Left lung (tissue), 10 donors: ENCODE measurements around the gene RNF186. TPM values are rescaled to one million over a fixed set of nuclear protein-coding genes. Genes with fewer than 3 reads are reported as not detected.
A peak's percentile ranks its signal among the peaks of the same experiment; 100 is the strongest.

ENCODE experiments used
- ATAC-seq: fragments of 200-7000 bp; cut with Tn5 transposase; one replicate; pipeline ENCODE4 v1.9.1; 2020; ENCODE audit warnings: moderate library complexity
- DNase-seq, 4 donors: peaks; one replicate each; pipeline ENCODE4 v3.0.0-alpha.2; 2013 to 2020
- H3K27ac ChIP-seq, 2 donors: fragments of 200-600 bp; sonication (generic) in 1 of 2; one replicate each; pipeline versions ENCODE4 v1.5.0 to v1.8.0; 2020 to 2021
- H3K27me3 ChIP-seq, 2 donors: fragments of 200-600 bp; sonication (generic) in 1 of 2; one replicate each; pipeline versions ENCODE4 v1.5.0 to v1.8.0; 2020 to 2021
- H3K36me3 ChIP-seq, 2 donors: fragments of 200-600 bp; sonication (generic) in 1 of 2; one replicate each; pipeline versions ENCODE4 v1.5.0 to v1.8.0; 2020 to 2021
- H3K4me1 ChIP-seq, 2 donors: fragments of 200-600 bp; one replicate each; pipeline ENCODE4 v1.8.0; 2021
- H3K4me3 ChIP-seq, 2 donors: fragments of 200-600 bp; sonication (generic) in 1 of 2; one replicate each; pipeline versions ENCODE4 v1.5.0 to v1.8.0; 2020 to 2021; ENCODE audit warnings: mild to moderate bottlenecking in 1 of 2
- H3K9me3 ChIP-seq, 2 donors: fragments of 200-600 bp; sonication (generic) in 1 of 2; one replicate each; pipeline versions ENCODE4 v1.5.0 to v1.8.0; 2020 to 2021
- intact Hi-C, 2 donors: fragments of 100-400 bp; cut with DNase I; formaldehyde crosslinking; loops; one replicate each; pipeline versions ENCODE4 v1.11.2 to v1.14.2; 2022
- polyA plus RNA-seq, 6 donors: library from polyadenylated mRNA; unstranded; fragments of 120-200 nt; gene quantifications; one replicate each; pipeline ENCODE4 v1.2.1, GENCODE V29; 2013; ENCODE audit not compliant: insufficient read length in 6 of 6
- total RNA-seq, 2 donors: library from RNA; stranded (reverse); fragmentation: NEBNext Ultra II Directional; extraction: Animal tissue kit (Norgen Biotek cat#: 25700); gene quantifications; one replicate each; pipeline ENCODE4 v1.2.1, GENCODE V29; 2021
- TF ChIP-seq, protein P1 (sequence below), 2 donors: fragments of 200-600 bp; sonication (generic) in 1 of 2; IDR thresholded peaks; one replicate each; pipeline versions ENCODE4 v1.5.0 to v1.8.0; 2021; ENCODE audit warnings: antibody characterized with exemption in 2 of 2
- donor health status: DM: no; HTN: yes; CAD: no.
- donor health status: DM: no; HTN: no; CAD: no.

RNF186 gene
- total and polyA plus RNA-seq, 8 donors, result 0.12 TPM; not detected in 7

DNA sequence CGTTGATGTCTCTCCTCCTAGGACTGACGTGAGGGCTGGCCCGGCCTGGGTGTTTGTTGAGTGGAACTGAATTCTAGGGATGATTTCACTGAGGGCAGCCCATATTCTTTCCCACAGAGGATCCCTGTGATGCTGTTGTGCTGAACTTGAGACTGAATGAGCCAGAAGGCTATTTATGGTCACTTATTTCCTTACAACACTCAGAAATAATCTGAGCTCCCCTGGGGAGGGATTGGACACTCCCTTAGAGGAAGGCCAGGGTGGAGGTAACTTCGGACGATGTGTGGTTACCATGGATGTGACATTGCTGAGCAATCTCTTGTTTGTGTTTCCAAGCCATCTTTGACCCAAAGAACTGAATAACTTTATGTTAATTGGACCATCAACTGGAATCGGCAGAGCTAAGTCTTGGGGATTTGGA is 10.2 kb downstream of the RNF186 start:
- TF ChIP-seq, protein P1, sequence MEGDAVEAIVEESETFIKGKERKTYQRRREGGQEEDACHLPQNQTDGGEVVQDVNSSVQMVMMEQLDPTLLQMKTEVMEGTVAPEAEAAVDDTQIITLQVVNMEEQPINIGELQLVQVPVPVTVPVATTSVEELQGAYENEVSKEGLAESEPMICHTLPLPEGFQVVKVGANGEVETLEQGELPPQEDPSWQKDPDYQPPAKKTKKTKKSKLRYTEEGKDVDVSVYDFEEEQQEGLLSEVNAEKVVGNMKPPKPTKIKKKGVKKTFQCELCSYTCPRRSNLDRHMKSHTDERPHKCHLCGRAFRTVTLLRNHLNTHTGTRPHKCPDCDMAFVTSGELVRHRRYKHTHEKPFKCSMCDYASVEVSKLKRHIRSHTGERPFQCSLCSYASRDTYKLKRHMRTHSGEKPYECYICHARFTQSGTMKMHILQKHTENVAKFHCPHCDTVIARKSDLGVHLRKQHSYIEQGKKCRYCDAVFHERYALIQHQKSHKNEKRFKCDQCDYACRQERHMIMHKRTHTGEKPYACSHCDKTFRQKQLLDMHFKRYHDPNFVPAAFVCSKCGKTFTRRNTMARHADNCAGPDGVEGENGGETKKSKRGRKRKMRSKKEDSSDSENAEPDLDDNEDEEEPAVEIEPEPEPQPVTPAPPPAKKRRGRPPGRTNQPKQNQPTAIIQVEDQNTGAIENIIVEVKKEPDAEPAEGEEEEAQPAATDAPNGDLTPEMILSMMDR (IDR thresholded peaks at IDR 0.05), result no peak
- no peak overlapping the region for H3K4me3 ChIP-seq
- H3K4me1 ChIP-seq, result peaks cover 0 to 8% of the 10 kb centered on the region in 2 donors
- H3K27me3 ChIP-seq, result no peaks in the 10 kb centered on the region
- H3K36me3 ChIP-seq, result no peaks in the 10 kb centered on the region
- ATAC-seq (no peak), DNase-seq (no peak)
- no peaks in the 10 kb centered on the region for H3K9me3 ChIP-seq
- intact Hi-C loops, result no loop called here
- H3K27ac ChIP-seq, result no peak overlapping the region

GRCh38 chr1:19802269-19802668 is 12.8 kb downstream of the RNF186 start:
- peaks cover 11 to 19% of the 10 kb centered on the region in 2 donors for H3K4me1 ChIP-seq
- no peaks in the 10 kb centered on the region for H3K36me3 ChIP-seq
- no peak overlapping the region for H3K4me3 ChIP-seq
- intact Hi-C loops, result no loop called here
- H3K9me3 ChIP-seq, result no peaks in the 10 kb centered on the region
- TF ChIP-seq, protein P1 (IDR thresholded peaks at IDR 0.05), result no peak
- H3K27ac ChIP-seq, result no peak overlapping the region
- ATAC-seq, result no peak
- DNase-seq, result no peak
- H3K27me3 ChIP-seq, result no peaks in the 10 kb centered on the region

- Histone ChIP-seq H3K4me3 (peak overlapping the region; percentile 65 to 69), H3K36me3 (peaks cover 0 to 6% of the 10 kb centered on the region in 2 donors), H3K9me3 (no peaks in the 10 kb centered on the region), H3K27ac (peak overlapping the region; percentile 67 to 82), H3K4me1 (peaks cover 11 to 19% of the 10 kb centered on the region in 2 donors), H3K27me3 (no peaks in the 10 kb centered on the region)
- peak; percentile 67 for ATAC-seq
- peak; percentile 42 to 90 (median 56) for DNase-seq
- TF ChIP-seq, protein P1 (IDR thresholded peaks at IDR 0.05), result no peak
- intact Hi-C loops, result no loop called here
These were observed 14.8 kb downstream of the RNF186 start for GRCh38 chr1:19800076-19800804.

DNA sequence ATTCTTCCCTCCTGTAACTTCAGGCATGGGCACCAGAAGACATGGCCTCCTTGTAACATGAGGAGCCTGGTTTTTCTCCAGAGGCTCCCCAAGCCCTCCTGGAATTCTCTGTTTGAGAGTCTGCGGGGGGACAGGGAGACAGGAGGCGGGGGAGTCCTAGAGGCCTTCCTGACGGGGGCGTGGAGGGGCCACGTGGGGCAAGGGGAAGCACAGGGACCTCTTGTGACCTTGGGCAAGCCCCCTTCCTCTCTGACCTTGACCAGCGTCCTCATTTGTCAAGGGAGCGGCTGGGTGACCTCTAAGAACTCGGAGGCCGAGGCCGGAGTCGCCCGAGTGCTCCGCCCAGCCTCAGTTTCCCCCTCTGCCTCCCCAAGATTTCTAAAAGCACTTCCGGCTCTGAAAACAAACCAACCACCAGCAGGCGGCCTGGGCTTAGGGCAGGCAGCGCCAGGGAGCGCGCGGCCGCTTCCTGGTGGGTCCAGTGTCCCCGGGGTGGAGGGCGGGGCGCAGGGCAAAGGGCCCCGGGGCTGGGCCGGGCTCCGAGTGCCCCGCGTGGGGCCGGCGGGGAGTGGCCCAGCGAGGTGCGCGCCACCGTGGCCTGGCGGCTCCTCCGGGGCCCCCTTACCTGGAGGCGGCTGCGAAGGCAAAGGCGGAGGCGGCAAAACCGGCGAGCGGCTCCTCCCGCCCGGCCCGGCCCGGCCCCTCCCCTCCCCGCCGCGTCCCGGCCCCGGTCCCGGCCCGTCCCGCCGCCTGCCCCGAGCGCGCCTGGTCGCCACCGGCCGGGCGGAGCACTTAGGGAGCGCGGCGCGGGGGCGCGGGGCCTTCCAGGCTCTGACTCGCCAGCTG is 15.6 kb downstream of the RNF186 start, which contains the start of gene TMCO4:
Gene TMCO4, minus strand, starts transcription at position 687 of the 846 bp plus-strand sequence. CDS start 19,158 bp downstream, outside the sequence.
- ATAC-seq, result peak; percentile 87
- Histone ChIP-seq H3K27me3 (no peaks in the 10 kb centered on the region), H3K27ac (peak within 1 kb of the TSS; percentile 67 to 82), H3K4me3 (peak within 1 kb of the TSS; percentile 65 to 69), H3K36me3 (peaks cover 0 to 6% of the 10 kb centered on the region in 2 donors), H3K9me3 (no peaks in the 10 kb centered on the region), H3K4me1 (peaks cover 11 to 19% of the 10 kb centered on the region in 2 donors)
- TF ChIP-seq, protein P1 (IDR thresholded peaks at IDR 0.05), result peak in 1 of 2 donors; percentile 32
- intact Hi-C loops, result no loop called here
- peak in 3 of 4 donors; percentile 48 to 92 (median 67) for DNase-seq
